Erythroblast (primary cell): ENCODE measurements around the gene PRKCD.

ENCODE experiments used
- GATA1 ChIP-seq: IDR thresholded peaks from 2 replicates; pipeline ENCODE4 v1.6.1; 2011; ENCODE audit warnings: low read depth, mild to moderate bottlenecking, control low read depth, low read length, moderate library complexity
- POLR2A ChIP-seq: IDR thresholded peaks from 2 replicates; pipeline ENCODE4 v1.6.1; 2011; ENCODE audit warnings: mild to moderate bottlenecking, low read length

DNA sequence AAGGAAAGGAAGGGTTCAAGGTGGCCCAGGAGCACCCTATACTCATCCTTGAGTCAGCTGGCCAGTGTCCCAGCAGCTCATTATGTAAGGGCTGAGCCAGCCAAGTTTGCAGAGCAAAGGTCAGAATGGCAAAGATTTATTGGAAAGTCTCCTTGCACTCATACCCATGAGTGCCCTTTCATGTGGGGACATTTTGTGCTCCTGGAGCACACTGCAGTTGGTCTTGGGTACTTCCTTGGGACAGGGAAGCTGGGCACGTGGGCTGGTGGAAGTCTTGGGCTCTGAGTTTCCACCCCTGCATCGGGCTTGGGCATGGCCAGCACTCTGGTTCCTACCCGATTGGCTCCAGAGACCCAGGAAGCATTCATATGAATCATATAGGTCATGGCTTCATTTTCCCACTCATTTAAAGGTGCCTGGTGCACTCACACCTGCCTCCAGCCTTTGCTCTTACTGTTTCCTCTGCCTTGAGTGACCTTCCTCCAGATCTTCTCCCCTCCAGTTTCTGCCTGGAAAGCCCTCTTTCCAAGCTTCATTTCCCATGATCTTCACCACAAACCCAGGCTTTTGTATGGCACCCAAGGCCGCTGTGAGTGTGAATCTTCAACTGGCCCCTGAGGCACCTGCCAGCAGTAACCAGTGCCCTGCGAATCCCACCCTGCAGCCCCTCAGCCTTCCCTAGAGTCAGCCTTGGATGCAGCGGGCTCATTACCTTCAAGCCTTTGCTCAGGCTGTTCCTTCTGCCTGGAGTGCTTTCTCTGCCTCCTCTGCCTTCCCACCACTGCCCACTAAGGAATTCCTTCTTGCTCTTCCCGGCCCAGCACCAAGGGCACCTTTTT is 10.5 kb upstream of the PRKCD start:
- TF ChIP-seq POLR2A (no peak), GATA1 (no peak)
